HG03442 (cell line): ENCODE measurements around the gene DSG3.

Experiments
- ATAC-seq: cut with Tn5 transposase; IDR thresholded peaks from one replicate; pipeline ENCODE4 v1.9.1; 2021; ENCODE audit warnings: mild to moderate bottlenecking, moderate library complexity; ENCODE audit not compliant: unreplicated experiment

Gene DSG3, protein sequence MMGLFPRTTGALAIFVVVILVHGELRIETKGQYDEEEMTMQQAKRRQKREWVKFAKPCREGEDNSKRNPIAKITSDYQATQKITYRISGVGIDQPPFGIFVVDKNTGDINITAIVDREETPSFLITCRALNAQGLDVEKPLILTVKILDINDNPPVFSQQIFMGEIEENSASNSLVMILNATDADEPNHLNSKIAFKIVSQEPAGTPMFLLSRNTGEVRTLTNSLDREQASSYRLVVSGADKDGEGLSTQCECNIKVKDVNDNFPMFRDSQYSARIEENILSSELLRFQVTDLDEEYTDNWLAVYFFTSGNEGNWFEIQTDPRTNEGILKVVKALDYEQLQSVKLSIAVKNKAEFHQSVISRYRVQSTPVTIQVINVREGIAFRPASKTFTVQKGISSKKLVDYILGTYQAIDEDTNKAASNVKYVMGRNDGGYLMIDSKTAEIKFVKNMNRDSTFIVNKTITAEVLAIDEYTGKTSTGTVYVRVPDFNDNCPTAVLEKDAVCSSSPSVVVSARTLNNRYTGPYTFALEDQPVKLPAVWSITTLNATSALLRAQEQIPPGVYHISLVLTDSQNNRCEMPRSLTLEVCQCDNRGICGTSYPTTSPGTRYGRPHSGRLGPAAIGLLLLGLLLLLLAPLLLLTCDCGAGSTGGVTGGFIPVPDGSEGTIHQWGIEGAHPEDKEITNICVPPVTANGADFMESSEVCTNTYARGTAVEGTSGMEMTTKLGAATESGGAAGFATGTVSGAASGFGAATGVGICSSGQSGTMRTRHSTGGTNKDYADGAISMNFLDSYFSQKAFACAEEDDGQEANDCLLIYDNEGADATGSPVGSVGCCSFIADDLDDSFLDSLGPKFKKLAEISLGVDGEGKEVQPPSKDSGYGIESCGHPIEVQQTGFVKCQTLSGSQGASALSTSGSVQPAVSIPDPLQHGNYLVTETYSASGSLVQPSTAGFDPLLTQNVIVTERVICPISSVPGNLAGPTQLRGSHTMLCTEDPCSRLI

GRCh38 chr18:31447530-31448191 lies at the start of gene DSG3:
Gene DSG3, plus strand, starts transcription at chr18:31447741. Its CDS starts 137 bp downstream, at chr18:31447878.
- ATAC-seq: no peak

- no peak for ATAC-seq
Measured at GRCh38 chr18:31398191-31398590, 49.4 kb upstream of the DSG3 start.

DNA sequence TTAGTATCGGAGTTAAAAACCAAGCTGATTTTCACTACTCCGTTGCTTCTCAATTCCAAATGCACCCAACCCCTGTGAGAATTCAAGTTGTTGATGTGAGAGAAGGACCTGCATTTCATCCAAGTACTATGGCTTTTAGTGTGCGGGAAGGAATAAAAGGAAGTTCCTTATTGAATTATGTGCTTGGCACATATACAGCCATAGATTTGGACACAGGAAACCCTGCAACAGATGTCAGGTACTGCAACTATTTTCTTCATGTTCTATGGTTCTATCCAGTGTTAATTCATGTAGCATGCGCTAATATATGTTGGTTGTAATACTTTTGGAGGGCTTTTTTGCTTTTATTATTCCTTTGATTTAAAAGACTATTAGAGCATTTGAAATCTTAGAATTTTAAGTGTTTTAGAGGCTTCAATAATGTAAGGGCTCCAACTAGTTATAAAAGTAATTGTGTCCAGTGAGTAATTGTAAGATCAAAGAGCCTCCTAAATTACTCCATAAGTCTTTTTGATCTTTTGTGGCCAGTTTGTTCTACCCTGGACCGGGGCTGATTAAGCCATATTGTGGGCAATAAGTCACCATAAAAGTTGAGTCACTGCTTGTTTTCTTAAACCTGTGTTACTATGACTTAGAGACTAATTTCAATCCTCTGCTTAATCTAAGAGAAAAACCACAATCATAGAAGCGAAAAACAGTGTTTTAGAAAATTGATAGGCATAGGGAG lies 48.1 kb upstream of the DSG3 start:
- no peak for ATAC-seq

DNA sequence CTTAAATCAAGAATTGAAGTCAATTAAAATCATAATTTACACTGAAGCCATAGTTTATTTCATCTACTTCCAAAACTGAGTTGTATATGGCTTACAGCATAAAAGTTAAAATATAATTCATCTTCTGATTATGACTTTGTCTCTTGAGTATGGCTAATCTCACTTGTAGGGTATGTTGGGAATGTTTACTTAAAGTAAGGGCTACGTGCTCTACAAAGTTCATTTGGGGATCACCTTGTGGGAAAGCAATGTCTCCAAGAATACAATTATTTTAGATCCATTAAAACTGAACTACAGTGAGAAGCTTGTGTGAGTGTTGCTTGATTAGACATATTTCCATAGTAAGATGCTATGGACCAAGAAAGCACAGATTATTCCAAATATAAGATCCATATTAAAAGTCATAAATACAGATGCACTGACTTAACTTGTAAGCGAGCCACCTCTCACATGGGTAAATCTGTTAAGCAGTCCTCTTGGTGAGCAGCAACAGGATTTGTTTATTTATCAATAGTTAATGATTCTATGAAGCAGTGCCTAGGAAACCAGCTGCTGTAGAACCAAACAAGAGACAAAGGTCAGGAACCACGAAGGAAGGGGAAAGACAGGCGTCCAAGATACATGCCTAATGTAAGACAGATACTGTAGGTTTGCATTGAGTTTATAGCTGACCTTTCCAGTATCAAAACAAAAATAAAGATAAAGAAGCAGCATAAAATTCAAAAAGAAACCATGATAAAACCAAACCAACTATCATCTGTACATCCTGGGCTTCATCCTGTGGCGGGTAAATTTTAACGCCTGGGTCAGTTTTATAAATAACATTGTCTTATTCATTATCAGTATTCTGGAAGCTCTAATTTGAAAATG lies 46.1 kb upstream of the DSG3 start:
- ATAC-seq: no peak

DNA sequence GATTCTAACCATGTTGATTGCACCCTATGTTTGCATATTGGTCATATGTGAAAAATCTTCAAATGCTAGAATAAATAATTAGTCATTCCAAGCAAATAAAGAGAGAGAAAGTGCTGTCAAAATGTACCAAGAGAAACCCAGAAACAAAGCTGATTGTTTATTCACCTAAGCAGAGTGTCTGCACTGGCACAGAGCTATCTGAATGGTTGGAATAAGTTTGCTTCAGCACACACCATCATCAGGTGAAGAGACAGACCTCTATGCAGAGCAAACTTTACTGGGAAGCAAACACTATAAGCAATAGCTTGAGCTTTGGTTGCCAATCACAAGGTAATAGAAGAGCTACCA lies 45.5 kb upstream of the DSG3 start:
- no peak for ATAC-seq

DNA sequence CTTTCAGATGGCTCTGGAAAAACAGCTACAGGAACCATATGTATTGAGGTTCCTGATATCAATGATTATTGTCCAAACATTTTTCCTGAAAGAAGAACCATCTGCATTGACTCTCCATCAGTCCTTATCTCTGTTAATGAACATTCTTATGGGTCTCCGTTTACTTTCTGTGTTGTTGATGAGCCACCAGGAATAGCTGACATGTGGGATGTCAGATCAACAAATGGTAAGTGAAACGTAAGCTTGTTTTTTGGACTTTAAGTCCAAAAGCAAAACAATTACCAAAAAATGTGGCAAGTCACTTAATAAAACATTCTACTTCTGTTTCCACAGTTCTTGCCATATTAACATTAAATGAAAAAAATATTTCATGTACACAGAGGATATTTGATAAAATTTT lies 44.1 kb upstream of the DSG3 start:
- ATAC-seq: no peak

- no peak for ATAC-seq
Measured at GRCh38 chr18:31407649-31408048, 39.9 kb upstream of the DSG3 start.

- no peak for ATAC-seq
Measured at GRCh38 chr18:31409276-31409675, 38.3 kb upstream of the DSG3 start.

DNA sequence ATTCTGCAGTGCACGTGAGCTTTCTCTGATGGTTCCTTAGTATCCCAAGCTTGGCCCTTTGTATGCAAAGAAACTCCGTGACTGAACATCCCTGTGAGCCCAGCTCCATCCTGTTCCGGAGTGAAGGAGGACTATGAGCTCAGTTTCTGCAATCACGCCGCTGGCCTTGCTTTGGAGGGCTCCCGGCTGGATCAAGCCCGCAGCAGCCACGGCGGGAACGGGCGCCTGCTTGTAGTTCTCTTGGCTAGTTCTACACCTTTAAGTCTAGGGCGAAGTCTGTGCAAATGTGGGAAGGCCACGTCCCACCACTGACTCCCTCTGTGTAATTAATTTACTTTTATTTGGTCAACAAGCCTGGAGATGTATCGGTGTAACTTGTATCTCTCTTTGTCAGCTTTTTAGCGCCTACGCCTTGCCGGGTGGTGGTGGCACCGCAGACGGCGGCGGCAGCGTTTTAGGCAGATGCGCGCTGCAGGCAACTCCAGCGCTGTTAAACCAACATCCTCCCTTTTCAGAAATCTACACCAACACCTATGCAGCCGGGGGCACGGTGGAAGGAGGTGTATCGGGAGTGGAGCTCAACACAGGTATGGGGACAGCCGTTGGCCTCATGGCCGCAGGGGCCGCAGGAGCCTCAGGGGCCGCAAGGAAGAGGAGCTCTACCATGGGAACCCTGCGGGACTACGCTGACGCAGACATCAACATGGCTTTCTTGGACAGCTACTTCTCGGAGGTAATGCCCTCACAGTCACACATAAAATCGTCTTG lies 36.6 kb upstream of the DSG3 start:
- no peak for ATAC-seq

DNA sequence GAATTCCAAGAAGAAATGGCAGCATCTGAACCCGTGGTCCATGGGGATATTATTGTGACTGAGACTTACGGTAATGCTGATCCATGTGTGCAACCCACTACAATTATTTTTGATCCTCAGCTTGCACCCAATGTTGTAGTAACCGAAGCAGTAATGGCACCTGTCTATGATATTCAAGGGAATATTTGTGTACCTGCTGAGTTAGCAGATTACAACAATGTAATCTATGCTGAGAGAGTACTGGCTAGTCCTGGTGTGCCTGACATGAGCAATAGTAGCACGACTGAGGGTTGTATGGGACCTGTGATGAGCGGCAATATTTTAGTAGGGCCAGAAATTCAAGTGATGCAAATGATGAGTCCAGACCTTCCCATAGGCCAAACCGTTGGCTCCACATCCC lies 34.4 kb upstream of the DSG3 start:
- ATAC-seq: no peak

DNA sequence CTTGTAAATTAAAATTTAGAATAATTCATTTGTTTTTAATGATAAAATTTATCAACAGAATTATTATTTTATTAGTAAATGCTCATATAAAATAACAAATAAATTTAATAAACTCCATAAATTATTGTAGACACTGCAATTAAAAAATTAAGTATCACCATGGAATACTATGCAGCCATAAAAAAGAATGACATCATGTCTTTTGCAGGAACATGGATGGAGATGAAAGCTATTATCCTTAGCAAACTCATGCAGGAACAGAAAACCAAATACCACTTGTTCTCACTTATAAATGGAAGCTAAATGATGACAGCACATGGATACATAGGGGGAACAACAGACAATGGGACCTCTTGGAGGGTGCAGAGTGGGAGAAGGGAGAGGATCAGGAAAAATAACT lies 29.7 kb upstream of the DSG3 start:
- ATAC-seq: no peak

DNA sequence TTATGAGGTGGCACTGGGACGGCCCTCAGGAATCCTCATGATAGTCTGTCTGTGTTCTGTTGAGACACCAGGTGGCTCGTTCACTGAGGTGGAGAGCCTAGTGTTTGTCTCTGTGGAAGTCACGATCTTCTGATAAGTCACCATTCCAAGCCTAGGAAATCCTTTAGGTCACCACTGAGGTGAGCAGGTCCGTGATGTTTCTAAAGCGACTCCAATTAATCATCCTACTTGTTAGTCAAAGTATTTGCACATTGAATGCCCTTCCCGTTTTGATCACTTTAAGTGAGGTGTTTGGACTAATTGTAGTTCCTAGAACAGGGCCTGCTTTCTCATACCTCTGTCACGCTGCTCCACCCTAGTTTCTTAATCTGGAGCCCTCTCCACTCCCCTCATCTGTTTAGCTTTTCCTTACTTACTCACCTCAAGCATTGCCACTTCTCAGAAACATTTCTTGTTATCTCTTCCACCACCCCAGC lies 28.0 kb upstream of the DSG3 start:
- ATAC-seq: no peak

DNA sequence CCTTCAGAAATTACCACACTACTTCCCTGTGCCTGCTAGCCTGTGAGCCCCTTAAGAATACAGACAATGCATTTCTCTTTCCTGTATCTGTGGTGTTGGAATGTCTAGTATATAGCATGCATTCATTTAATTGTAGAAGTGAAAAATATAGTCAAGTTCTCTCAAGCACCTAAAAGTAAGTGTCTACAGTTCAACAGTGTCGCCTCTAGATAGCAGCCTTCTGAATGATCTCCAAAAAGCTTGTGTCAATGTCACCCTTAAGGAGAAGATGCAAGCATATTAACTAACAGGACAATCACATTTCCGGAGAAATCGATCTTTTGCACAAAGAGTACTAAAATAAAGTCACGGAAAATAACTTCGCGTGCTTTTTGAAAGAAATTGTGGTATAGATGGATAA lies 27.5 kb upstream of the DSG3 start:
- ATAC-seq: no peak

DNA sequence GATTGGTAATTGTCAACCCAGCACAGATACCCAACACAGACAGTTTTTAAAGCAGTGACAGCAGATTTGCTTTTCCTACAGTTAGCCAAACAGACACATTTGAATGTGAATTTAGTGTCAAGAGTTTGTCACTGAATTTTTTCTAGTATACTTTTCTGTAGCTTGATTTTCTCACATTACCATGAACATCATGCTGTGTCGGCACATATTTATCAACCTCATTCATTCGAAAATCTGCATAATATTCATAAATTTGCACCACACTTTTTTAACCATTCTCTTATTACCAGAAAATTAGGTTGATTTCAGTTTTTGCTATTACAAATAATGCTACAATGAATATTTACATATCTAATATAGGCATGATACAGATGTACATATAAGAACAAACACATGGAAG lies 27.0 kb upstream of the DSG3 start:
- no peak for ATAC-seq

- peak; percentile 71 for ATAC-seq
Measured at GRCh38 chr18:31424383-31424988, 23.1 kb upstream of the DSG3 start.

DNA sequence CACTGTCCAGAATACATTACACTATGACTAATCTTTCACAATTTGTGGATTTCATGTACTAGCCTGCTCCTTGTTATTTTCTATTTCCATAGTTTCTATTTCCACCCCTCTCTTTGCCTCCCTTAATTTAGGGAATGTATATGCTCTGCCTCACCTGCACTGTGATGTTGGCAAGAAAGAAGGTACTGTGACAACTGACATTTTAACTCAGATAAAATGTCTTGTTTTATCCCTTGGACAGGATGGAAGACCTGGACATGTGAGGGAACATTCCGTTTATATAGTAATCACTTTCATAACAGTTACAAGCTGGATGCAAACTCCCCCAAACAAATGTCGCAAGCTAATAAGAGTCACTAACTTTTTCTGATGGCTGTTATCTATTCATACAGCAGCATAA lies 21.5 kb upstream of the DSG3 start:
- no peak for ATAC-seq

- ATAC-seq: no peak
Measured at GRCh38 chr18:31426871-31427406, 20.6 kb upstream of the DSG3 start.

DNA sequence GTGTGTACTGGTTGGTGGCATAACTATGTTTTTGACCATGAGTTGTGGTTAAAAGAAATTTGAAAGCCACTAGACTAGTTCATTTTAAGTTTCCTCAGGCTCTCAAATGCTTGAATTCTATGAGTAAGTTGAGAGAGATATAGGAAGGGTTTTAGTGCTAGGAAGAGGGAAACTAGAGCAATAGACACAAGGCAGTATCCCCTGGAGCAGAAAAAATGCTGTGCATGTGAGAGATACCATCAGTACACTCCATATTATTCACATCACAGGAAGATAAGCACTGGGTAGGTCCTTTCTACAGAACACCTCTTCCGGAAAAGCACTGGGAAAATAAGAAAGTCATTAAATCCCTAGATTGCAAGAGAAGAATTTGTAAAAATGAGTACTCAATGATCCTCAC lies 19.3 kb upstream of the DSG3 start:
- ATAC-seq: no peak
